ENCODE results near the gene PRDM7.

Gene PRDM7

DNA sequence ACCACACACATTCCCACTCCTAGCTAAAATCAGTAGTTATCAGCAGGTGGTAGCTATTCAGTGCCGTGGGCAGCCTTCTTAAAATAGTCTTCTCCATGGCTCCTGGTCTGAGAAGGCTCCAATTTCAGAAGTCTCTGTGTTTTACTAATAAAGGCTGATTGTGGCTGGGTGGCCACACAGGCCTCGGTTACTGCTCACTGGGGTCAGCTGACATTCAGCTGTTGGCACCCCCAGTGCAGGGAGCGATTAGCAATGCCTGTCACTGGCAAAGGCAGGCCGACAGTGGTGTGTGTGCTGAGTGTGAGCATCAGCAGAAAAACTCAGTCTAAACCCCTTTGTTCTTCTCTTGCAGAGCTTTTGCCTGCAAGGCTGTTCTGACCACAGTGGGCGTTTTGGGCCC, 41.2 kb downstream of the PRDM7 start:
- no peak for DNase-seq

GRCh38 chr16:90034504-90034903, 42.6 kb downstream of the PRDM7 start:
- no peak for DNase-seq

GRCh38 chr16:90033387-90033786, 43.7 kb downstream of the PRDM7 start:
- peak; percentile 55 for DNase-seq

GRCh38 chr16:90032674-90033331, 44.3 kb downstream of the PRDM7 start:
- DNase-seq: peak; percentile 63

GRCh38 chr16:90031931-90032673, 45.0 kb downstream of the PRDM7 start:
- peak; percentile 36 for DNase-seq

DNA sequence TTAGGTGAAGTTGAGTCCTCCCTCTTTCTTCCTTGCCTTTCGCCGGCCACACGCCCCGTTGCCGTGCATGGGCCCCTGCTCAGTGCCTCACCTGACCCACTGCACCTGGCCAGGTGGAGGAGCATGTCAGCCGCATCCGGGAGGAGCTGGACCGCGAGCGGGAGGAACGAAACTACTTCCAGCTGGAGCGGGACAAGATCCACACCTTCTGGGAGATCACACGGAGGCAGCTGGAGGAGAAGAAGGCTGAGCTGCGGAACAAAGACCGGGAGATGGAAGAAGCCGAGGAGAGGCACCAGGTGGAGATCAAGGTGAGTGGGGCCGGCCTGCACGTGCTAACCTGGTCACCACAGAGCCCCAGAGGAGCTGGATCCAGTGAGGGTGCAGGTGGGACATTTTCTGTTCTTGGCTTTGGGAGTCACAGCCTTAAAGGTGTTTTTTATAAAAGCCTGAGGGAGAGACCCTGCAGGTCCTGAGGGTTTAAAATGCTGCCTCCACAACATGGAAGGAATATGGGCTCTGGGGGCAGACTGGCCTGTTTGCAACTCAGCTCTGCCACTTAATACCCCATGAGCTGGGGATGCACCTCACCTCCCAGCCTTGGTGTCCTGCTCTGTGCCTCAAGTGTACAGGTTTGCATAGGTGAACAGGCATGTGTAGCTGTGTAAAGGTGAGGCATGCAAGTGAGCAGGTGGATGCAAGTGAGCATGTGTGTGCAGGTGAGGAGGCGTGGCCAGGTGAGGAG, 45.8 kb downstream of the PRDM7 start:
- DNase-seq: no peak

DNA sequence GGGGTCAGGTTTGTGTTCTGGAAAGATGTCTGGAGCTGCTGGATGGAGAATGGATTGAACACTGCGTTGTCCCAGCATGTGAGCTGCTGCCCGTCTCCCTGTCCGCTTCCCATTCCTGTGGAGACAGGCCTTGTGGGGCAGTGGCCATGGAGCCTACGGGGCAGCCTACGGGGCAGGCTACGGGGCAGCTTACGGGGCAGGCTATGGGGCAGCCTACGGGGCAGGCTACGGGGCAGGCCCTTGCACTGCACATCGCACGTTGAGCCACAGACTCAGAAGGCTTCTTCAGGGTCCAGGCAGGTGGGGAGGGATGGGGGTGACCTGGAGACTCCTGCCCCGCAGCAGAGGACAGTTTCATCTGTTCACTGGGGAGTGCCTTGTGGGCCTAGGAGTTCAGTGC, 48.1 kb downstream of the PRDM7 start:
- DNase-seq: no peak

DNA sequence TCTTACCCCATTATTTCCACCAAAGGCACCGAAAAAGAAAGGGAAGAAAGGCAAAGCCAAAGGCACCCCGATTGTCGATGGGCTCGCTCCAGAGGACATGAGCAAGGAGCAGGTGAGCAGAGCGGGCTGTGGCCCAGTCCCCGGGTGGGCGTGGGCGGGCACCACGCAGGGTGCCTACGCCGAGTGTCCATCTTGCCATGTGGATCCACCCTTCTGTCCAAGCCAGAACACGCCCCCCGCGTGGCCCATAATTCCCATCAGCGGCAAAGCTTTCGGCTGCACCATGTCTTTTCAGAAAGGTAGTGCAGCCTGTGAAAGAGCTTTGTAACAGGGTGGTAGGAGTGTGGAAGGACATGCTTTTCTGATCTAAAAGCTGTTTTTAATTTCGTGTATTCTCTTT, 49.5 kb downstream of the PRDM7 start:
- no peak for DNase-seq

GRCh38 chr16:90026135-90026534, 51.0 kb downstream of the PRDM7 start:
- no peak for DNase-seq

GRCh38 chr16:90023078-90023447, 54.1 kb downstream of the PRDM7 start:
- no peak for DNase-seq

GRCh38 chr16:90022209-90023077, 54.7 kb downstream of the PRDM7 start:
- DNase-seq: peak; percentile 88

DNA sequence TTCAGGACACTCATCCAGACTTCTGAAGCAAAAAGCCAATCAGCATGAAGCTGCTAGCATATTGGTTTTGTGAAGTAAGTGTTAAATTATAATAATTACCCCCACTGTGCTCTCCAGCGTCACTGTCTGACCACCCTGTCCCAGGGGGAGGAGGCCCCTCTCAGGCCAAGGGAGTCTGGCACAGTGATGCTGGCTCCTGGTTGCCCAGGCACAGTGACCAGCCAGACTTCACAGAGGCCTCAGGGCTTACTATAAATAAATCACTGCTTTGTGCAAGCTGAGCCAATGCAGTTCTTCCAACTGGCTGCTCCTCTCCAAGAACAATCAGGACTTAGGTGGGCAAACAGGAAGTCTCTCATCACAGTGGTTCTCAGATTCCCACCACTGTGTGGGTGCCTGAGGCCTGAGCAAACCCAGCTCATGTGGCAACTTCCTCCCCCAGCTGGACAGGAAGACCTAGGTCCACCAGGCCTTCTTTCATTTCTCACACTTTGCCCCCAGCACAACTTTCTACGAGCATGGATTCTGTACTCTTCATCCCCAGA, 56.2 kb downstream of the PRDM7 start:
- DNase-seq: peak; percentile 40

GRCh38 chr16:90020260-90020837, 56.8 kb downstream of the PRDM7 start:
- peak; percentile 22 for DNase-seq

DNA sequence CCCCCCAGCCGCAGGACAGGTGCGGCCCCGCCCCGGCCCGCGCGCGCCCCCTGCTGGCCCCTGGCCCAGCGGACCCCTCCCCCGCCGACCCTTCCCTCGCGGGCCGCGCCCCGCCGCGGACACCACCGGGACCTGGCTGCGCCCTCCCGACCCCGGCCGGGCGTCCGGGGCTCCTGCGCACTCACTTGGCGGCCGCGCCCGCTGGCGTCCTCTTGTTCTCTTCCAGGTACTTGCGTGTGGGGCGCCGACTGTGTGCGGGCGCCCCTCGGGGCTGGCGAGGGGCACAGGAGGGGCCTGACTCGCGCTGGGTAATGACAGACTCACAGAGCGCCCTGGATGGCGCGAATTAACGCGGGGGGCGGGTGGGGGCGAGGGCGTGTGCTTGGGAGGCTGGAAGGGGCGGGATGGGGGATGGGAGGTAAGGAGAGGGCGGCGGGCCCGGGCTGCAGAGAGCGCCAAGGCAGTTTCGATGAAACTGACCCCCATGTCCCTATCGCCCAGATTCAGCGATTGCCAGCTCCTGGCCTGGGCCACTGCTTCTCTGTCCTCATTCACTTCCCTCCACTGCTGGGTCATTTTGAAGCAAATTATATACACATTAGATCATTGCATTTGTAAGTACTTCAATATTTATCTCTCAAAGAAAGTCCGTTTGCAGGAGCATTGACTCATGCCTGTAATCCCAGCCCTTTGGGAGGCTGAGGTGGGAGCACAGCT, 57.4 kb downstream of the PRDM7 start:
- DNase-seq: peak; percentile 87

DNA sequence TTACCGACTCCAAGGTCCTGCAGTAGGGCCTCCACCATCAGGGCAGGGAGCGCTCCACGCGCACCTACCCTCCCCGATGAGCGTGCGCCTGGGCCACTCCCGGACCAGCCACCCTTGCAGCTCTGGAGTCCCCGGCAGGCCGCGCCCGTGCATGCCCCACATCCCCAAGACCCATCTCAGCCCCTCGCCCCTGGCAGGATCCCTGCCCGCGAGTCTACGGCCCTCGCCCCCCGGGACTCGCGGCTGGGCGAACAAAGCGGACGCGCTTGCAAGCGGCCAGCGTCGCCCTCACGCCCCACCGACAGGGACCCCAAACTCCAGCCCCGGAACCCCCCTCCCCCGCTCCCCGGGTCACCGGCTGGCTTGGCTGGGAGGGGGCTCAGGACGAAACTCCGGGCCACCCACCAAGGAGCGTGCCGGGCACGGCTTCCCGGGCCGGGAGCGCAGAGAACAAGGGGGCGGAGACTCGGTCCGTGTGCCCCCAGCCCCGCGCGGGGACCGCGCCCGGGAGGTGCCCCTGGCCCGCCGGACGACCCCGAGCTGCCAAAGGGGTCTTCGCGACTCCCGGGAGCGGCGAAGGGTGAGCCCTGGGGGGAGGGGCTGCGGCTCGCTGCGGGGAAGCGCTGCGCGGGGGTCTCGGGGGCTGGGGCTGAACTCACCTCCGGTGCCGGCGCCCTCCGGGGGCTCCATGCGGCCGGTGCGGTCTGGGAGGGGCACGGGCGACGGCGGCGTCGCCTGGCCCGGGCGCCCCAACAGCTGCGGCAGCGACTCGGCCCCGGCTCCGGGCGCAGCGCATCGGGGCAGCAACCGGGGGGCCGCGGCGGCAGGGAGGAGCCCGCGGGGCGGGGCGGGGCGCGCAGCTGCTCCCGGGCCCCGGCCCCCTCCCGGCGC, 58.2 kb downstream of the PRDM7 start, which contains the start of gene DBNDD1:
TSS of gene DBNDD1 (minus strand) at position 805 of the 891 bp plus-strand sequence. CDS start at position 690, 115 bp downstream.
- DNase-seq: no peak

DNA sequence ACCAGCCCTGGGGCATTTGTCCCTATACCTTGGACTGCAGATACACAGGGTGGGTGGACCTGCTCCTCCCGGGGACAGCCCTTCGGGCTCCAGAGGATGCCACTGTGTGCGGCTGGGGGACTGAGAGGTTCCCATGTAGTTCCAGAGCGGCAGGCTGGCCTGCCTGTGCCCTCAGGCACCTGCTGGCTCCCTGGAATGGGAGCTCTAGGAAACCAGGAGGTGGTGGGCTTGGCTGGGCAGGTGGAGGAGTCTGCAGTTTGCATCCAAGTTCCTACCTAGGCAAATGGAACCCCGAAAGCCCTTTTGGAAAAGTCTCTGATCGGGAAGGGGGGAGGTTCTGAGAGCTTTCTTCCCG, 58.9 kb downstream of the PRDM7 start:
- DNase-seq: no peak

- no peak for DNase-seq
Measured at GRCh38 chr16:90016339-90016950, 60.7 kb downstream of the PRDM7 start.

DNA sequence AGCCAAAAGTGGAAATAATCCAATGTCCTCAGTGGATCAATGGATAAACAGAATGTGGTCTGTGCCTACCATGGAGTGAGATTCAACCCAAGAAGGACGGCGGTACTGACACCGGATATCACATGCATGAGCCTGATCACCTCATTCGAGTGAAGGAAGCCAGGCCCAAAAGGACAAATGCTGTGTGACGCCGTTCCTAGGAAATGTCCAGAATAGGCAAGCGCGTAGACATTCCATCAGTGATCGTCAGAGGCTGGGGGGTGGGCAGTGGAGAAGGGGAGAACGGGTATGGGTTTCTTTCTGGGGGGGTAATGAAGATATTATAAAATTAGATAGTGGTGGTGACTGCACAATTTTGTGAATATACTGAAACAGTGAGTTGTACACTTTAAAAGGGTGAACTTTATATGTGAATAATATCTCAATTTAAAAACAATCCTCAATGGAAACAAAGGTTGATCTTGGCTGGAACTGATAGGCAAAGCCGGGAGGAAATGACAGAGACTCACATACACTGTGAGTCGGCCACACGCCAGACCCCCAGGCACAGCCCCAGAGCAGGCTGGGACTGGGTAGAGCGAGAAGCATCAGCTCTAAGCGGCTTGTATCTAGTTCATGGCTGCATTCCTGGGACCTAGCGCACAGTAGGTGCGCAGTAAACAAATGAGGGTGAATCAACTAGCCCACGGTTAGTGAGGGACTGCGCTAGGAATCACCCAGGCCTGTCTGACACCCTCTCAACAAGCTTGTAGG, 61.4 kb downstream of the PRDM7 start:
- DNase-seq: no peak

All from fibroblast of skin of back (primary cell).